Skin of body (tissue), 2 donors: ENCODE results near the gene MAPK8. TPM values are rescaled to one million over a fixed set of nuclear protein-coding genes. Genes with fewer than 3 reads are reported as not detected.

ENCODE experiments used
- DNase-seq: peaks from one replicate; lab custom pipeline; 2025; lab: John Stamatoyannopoulos, UW
- total RNA-seq: library from RNA; depleted of rRNA; stranded (reverse); fragments of >200 nt; gene quantifications from one replicate; pipeline ENCODE4 v1.2.3, GENCODE V29; 2014

MAPK8 gene
- total RNA-seq, 1 donor from 2014 or later: 51.5 TPM

GRCh38 chr10:48447356-48448215 lies 141.1 kb downstream of the MAPK8 start:
- DNase-seq: no peak

GRCh38 chr10:48448796-48449195 lies 142.3 kb downstream of the MAPK8 start:
- no peak for DNase-seq

DNA sequence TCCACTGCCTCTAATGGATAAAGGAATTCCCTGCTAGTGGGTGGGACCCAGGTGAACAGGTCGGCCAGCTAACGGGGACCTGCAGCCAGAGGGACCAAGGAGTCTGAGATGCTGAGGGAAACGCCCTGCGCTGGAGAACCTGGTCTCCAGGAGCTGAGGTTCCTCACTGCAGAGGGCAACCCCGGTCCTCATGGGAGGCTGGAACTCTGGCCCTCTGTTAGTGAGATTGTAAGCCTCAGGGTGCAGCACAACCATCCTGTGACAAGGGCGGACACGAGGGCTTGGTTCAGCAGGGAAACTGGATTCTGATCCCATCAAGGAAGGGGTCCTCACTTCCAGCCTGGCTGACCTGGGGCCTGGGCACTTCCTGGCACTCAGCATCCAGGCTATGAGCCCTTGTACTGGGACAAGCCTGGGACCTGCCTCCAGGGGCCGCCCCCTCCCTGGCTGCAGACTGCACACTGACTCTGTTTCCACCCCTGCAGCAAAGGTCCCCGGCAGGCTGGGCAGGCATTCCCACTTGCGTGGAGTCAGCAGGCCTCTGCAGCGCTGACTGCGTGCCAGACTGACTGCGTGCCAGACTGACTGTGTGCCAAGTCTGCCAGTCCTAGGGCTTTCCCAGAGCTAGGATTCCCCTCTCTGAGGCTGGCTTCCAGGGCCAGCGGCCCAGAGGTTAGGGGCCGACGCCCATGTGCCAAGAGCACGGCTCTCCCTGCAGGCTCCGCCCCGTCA lies 143.2 kb downstream of the MAPK8 start:
- no peak for DNase-seq

- DNase-seq: no peak
Measured at GRCh38 chr10:48450233-48450740, 143.8 kb downstream of the MAPK8 start.

GRCh38 chr10:48450741-48451466 lies 144.4 kb downstream of the MAPK8 start:
- no peak for DNase-seq

GRCh38 chr10:48451969-48452878 lies 145.7 kb downstream of the MAPK8 start:
- no peak for DNase-seq

DNA sequence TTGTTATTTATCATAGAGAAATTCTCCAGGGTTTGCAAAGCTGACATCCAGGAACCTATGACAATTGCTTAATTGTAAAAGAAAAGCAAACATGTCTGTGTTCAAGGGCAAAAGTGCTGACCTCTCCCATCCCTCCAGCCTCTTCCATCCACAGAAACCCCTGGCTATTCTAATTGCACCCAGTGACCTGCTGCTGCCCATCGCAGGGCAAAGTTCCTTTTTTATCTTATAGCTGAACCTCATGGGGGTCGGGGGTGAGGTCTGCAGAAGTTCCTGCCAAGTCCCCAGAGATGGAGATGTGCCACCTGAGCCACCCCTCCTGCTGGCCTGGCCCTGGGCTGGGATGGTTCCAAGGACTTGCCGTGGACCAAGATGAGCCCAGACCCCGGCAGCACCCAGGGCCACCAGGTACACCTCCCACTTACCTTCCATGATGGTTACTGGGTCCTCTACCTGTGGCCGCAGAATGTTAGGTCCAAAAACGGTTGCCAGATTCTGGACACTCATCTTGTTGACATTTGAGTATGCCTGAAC lies 146.5 kb downstream of the MAPK8 start:
- no peak for DNase-seq

DNA sequence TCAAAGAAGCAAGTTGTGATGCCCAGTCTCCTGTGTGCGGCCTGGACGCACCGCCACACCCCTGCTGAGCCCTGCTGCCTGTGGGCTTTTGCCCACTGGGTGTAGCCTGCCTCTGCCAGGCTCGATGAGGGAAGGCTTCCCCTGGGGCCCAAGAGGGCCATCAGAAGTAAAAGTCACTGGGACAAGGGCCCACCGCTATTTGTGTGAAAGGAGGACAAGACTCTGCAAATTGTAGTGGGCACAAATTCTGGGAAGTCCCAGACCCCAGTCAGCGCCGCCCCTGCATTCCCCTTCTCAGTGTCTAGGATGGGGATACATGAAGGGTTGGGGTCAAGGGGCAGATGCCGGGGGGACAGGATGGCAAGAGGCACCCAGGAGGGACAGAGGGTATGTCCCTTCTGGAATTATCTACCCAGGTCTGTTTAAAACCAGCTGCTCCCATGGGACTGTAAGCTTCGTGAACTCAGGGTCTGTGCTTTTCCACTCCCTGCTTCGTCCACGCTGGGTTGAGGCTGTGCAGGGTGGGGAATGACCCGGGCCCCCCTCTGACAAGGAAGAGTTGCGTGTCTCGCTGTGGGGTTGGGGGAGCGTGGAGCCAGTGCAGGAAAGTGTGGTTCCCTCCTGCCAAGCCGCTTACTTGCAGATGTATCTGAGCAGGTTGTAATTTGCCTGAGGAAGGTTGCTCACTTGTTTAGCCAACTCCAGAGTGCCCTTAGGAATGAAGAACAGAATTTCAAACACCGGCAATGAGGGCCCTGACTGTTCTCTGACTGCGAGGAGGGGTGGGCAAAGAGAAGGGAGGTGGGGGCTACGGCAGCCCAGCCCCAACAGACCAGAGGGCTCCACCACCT lies 147.2 kb downstream of the MAPK8 start:
- no peak for DNase-seq

DNA sequence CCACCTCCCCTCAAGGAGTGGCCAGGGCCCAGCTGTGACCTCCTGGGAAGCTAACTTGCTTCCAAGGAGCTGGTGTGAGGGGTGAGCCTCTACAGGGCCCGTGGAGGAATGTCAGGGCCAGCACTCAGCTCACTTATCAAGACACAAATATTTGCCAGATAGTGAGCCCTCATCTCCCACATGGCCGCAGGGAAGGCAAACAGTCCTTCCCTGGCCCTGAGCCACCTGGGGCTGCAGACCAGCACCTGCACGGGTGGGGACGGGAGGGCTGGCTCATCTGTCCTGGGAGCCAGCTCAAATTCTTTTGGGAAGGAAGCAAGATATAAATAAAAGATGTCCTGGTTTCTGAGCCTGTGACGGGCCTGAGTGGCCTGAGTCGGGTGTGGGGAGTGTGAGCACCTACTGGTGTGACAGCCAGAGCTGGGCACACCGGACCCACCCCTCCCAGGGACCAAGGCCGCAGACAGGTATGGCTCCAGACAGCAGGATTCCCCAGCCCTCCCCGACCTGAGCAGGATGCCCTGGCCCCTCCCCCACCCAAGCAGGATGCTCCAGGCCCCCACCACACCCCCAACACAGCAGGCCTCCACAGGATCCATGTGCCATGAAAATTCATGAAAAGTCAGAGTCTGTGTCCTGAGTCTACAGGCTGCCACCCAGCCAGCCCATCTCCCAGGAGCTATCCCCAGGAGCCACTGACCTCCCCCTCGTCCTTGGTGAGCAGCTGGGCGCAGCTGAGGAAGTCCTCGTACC lies 148.0 kb downstream of the MAPK8 start:
- no peak for DNase-seq

DNA sequence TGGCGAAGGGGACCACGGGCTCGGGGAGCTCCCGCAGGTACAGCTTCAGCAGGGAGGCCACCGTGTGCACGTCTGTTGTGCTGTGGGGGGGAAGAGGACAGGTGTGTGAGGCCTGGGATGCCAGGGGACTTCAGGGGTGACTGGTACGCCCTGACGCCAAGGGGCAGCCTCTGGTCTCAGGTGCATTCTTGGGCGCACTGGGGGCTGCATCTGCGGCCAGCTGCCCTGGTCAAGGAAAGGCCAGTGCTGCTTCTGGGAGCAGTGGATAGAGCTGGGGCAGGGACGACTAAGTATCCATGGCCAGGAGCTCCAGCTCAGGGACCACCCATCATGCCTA lies 148.5 kb downstream of the MAPK8 start:
- no peak for DNase-seq

DNA sequence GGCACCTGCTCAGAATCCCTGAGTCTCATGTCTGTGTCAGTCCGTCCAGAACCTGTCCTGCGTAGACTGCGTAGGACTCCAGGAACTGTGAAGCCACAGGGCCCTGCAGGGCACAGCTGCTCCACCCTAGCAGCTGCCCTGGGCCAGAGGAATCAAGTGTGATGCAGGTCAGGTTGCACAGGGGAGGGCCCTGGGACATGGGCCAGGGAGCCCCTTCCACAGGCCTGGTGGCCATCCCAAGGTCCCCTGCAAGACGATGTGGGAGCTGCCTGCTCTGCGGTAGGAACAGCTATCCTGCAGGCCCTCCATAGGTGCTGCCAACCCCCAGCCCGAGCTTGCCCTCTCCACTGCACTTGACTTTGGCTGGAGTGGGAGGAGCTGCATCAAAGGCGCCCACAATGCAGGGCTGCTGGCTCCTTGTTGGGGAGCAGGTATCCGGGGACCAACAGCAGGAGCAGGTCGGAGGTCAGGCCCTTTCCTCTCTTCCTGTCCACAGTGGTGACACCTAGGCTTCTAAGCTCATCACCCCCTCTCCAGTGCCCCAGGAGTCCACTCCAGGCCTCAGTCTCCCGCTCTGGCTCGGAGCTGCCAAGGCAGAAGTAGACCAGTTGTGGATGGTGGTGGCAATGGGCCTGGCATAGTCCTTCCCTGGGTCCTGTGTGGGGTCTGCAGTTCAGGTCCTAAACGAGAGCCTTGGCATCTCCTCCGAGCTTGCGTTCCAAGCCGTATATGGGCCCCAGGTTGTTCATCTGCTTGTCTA lies 149.1 kb downstream of the MAPK8 start:
- no peak for DNase-seq

GRCh38 chr10:48456361-48456804 lies 149.9 kb downstream of the MAPK8 start:
- DNase-seq: no peak

DNA sequence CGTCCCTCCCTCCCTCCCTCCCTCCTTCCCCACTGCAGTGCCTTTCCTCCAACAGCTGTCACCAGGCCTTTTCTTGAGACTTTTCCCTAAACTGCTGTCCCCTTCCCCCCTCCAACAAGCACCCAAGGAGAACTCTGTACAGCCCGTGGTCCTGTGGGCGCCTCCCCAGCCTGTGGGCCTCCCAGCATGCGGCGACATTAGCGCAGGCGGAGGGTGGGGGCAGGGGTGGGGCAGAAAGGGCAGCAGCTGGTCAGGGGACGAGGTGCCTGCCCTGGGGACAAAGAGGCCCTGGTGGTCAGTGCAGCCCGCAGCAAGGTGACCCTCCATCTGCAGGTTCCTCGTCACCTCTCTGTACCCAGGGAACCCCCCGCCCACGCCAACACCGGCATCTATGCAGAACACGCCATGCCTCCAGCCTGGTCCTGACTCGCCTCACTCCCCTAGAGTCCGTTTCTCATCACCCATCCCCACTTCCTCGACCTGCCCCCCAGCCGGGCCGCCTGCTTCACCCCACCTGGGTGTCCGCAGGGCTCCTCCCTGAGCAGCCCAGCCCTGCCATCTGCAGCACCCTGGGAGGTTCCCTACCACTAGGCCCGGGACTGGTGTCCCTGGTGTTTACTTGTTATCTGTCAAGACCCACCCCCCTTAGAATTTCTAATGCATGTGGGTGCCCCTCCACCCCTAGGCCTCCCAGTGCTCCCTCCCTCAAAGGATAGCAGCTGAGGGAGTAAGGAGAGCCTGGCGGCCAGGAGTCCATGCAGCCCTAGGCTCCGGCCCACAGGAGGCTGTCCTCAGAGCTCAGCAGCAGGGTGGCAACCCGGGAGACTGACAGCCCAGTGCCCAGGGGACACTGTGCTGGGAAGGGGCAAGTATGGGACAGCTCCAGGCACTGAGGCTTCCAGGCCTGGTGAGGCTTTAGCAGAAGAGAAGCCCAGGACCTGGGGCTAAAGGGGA lies 150.6 kb downstream of the MAPK8 start:
- no peak for DNase-seq

DNA sequence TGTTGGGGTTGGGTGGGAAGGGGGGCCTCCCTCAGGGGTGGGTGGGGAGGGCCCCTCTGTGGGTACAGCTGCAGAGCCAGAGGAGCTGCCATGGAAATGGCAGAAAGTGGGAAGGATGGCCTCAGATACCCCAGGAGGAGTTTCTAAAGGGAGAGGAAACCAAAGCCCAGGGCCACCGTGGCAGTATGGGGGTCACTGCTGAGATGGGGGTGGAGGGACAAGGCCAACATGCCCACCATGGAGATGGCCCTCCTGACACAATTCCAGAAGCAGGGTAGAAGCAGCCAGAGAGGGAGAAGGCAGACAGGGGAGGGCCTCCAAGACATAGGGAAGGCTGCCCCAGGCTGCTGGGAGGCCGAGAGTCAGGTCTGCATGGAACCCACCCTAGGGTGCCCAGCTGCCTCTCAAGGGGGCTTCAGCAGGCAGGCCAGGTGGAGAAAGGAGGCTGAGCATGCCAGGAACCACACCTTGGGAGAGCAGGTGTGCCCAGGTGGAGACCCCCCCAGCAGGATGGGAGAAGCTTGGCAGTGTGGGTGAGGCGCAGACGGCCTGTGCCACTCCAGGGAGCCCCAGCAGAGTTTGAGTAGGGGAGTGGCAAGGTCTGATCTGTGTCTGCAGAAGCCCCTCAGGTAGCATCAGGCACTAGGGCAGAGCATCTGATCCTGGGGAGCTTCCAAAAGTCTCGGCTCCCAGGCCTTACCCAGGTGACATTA lies 151.6 kb downstream of the MAPK8 start:
- no peak for DNase-seq

- DNase-seq: no peak
Measured at GRCh38 chr10:48458662-48459048, 152.2 kb downstream of the MAPK8 start.
